Suprapubic skin (tissue), 4 donors: Measurements from ENCODE around the gene PTGS1.

Experiments
- POLR2A ChIP-seq, 2 donors: fragments of 450-650 bp; IDR thresholded peaks; one replicate each; pipeline ENCODE4 v1.6.1; 2017; ENCODE audit warnings: antibody characterized with exemption in 2 of 2, mild to moderate bottlenecking in 2 of 2, moderate library complexity in 2 of 2
- POLR2AphosphoS5 ChIP-seq, 3 donors: sonication (generic); formaldehyde crosslinking; IDR thresholded peaks; one replicate each; pipeline ENCODE4 v1.6.1; 2017; ENCODE audit warnings: antibody characterized with exemption in 3 of 3
- TF ChIP-seq, protein P1 (sequence below), 2 donors: fragments of 200-600 bp in 1 of 2; fragments of 450-650 bp in 1 of 2; sonication (generic) in 1 of 2; IDR thresholded peaks; one replicate each; pipeline ENCODE4 v1.5.1; 2016 to 2019; ENCODE audit warnings: antibody characterized with exemption in 2 of 2, mild to moderate bottlenecking in 1 of 2, moderate library complexity in 1 of 2

GRCh38 chr9:122442568-122442967 is 71.7 kb downstream of the PTGS1 start:
- TF ChIP-seq, protein P1, sequence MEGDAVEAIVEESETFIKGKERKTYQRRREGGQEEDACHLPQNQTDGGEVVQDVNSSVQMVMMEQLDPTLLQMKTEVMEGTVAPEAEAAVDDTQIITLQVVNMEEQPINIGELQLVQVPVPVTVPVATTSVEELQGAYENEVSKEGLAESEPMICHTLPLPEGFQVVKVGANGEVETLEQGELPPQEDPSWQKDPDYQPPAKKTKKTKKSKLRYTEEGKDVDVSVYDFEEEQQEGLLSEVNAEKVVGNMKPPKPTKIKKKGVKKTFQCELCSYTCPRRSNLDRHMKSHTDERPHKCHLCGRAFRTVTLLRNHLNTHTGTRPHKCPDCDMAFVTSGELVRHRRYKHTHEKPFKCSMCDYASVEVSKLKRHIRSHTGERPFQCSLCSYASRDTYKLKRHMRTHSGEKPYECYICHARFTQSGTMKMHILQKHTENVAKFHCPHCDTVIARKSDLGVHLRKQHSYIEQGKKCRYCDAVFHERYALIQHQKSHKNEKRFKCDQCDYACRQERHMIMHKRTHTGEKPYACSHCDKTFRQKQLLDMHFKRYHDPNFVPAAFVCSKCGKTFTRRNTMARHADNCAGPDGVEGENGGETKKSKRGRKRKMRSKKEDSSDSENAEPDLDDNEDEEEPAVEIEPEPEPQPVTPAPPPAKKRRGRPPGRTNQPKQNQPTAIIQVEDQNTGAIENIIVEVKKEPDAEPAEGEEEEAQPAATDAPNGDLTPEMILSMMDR (IDR thresholded peaks at IDR 0.05) = no peak
- TF ChIP-seq POLR2A (IDR thresholded peaks at IDR 0.05) = no peak
- no peak for TF ChIP-seq POLR2AphosphoS5 (IDR thresholded peaks at IDR 0.05)
